A673 (cell line): ENCODE data around the gene THSD7B. TPM values are rescaled to one million over a fixed set of nuclear protein-coding genes. Genes with fewer than 3 reads are reported as not detected.
"Not testable (repeated sequence)": the region's sequence is repeated elsewhere in the genome, so short reads cannot be mapped to it uniquely, and the experiment has no call there.

Source experiments
- BruUV-seq: library from RNA; stranded (reverse); fragments of 400-500 nt; replicated peaks from 2 replicates; lab custom pipeline; 2021; lab: Mats Ljungman, UMichigan
- CTCF ChIA-PET: fragments of 300-600 bp; sonication (Branson Sonifier 250); formaldehyde crosslinking; loops from one replicate; lab custom pipeline; 2022; ENCODE audit warnings: antibody characterized with exemption; lab: Charles Lee
- POLR2A ChIA-PET: fragments of 300-600 bp; sonication (Branson Sonifier 250); formaldehyde crosslinking; loops from one replicate; lab custom pipeline; 2022; ENCODE audit warnings: antibody characterized with exemption; ENCODE audit not compliant: low non-redundant PET; lab: Charles Lee
- DNase-seq: peaks from one replicate; pipeline ENCODE4 v3.0.0-alpha.2; 2015; ENCODE audit warnings: low spot score
- H3K27ac ChIP-seq: fragments of 200-600 bp; sonication (generic); 2 replicates; pipeline ENCODE4 v1.5.1; 2016; ENCODE audit warnings: mixed run types, low read depth, mild to moderate bottlenecking, mixed read lengths, antibody characterized with exemption, low read length; ENCODE audit not compliant: poor library complexity, severe bottlenecking
- H3K27me3 ChIP-seq: fragments of 200-600 bp; sonication (generic); replicated peaks from 2 replicates; pipeline ENCODE4 v1.6.1; 2017; ENCODE audit warnings: mixed run types, low read depth, mild to moderate bottlenecking, mixed read lengths, antibody characterized with exemption, low read length; ENCODE audit not compliant: insufficient read depth, poor library complexity
- H3K36me3 ChIP-seq: fragments of 200-600 bp; sonication (generic); 2 replicates; pipeline ENCODE4 v1.6.1; 2016; ENCODE audit warnings: mixed run types, mild to moderate bottlenecking, mixed read lengths, antibody characterized with exemption, low read length; ENCODE audit not compliant: insufficient read depth, poor library complexity, severe bottlenecking
- H3K4me1 ChIP-seq: fragments of 200-600 bp; sonication (generic); 2 replicates; pipeline ENCODE4 v1.6.1; 2017; ENCODE audit warnings: mixed run types, mild to moderate bottlenecking, mixed read lengths, antibody characterized with exemption, low read length; ENCODE audit not compliant: insufficient read depth, poor library complexity, severe bottlenecking
- H3K4me3 ChIP-seq: fragments of 200-600 bp; sonication (generic); 2 replicates; pipeline ENCODE4 v1.5.1; 2016; ENCODE audit warnings: low read depth, mixed run types, mild to moderate bottlenecking, mixed read lengths, low read length; ENCODE audit not compliant: poor library complexity, severe bottlenecking
- H3K9me3 ChIP-seq: fragments of 200-600 bp; sonication (generic); 2 replicates; pipeline ENCODE4 v1.6.1; 2016; ENCODE audit warnings: mixed run types, low read depth, mild to moderate bottlenecking, mixed read lengths, antibody characterized with exemption, low read length; ENCODE audit not compliant: poor library complexity, severe bottlenecking
- CTCF ChIP-seq: fragments of 300-800, 200-600 bp; sonication (generic); conservative IDR thresholded peaks from 2 replicates; pipeline ENCODE4 v1.5.1; 2017; ENCODE audit warnings: low read depth, mild to moderate bottlenecking, antibody characterized with exemption, low read length, moderate library complexity, mixed read lengths
- EZH2 ChIP-seq: fragments of 200-600 bp; sonication (generic); IDR thresholded peaks from 2 replicates; pipeline ENCODE4 v1.6.1; 2017; ENCODE audit warnings: borderline replicate concordance, low read depth, mild to moderate bottlenecking, mixed read lengths, antibody characterized with exemption, low read length; ENCODE audit not compliant: poor library complexity, severe bottlenecking
- intact Hi-C: fragments of 100-400 bp; cut with micrococcal nuclease; formaldehyde crosslinking; loops from one replicate; pipeline ENCODE4 v1.10.0; 2022; ENCODE audit not compliant: unreplicated experiment
- total RNA-seq: library from RNA; stranded (reverse); gene quantifications from 2 replicates; pipeline ENCODE4 v1.2.3, GENCODE V29; 2021

Gene THSD7B
- total RNA-seq, 1 experiment from 2014 or later = not detected

- DNase-seq = no peak
- TF ChIP-seq EZH2 = no peak
- no peak for TF ChIP-seq CTCF
- no peaks in the 10 kb centered on the region for H3K9me3 ChIP-seq
- intact Hi-C loops = no loop called here
- no peak overlapping the region for H3K4me3 ChIP-seq
- H3K4me1 ChIP-seq = no peaks in the 10 kb centered on the region
- H3K36me3 ChIP-seq = no peaks in the 10 kb centered on the region
- ChIA-PET POLR2A (no interaction called here), CTCF (no interaction called here)
- no TSS peak for BruUV-seq
- no peak overlapping the region for H3K27ac ChIP-seq
- H3K27me3 ChIP-seq = no peaks in the 10 kb centered on the region
These were observed 801.0 kb downstream of the THSD7B start for GRCh38 chr2:137566387-137566786.

GRCh38 chr2:137570484-137570883 is 805.1 kb downstream of the THSD7B start:
- DNase-seq = no peak
- ChIA-PET CTCF (no interaction called here), POLR2A (no interaction called here)
- Histone ChIP-seq H3K36me3 (no peaks in the 10 kb centered on the region), H3K27ac (no peak overlapping the region), H3K4me3 (no peak overlapping the region), H3K4me1 (no peaks in the 10 kb centered on the region), H3K9me3 (no peaks in the 10 kb centered on the region), H3K27me3 (no peaks in the 10 kb centered on the region)
- intact Hi-C loops = no loop called here
- no peak for TF ChIP-seq EZH2
- TF ChIP-seq CTCF = no peak
- BruUV-seq = no TSS peak

- DNase-seq, intact Hi-C loops, H3K36me3 ChIP-seq, BruUV-seq, POLR2A ChIA-PET, CTCF ChIA-PET, H3K27me3 ChIP-seq, H3K9me3 ChIP-seq, H3K27ac ChIP-seq, H3K4me1 ChIP-seq, H3K4me3 ChIP-seq: not testable (repeated sequence)
These were observed 822.5 kb downstream of the THSD7B start for GRCh38 chr2:137587834-137588233.

GRCh38 chr2:137588578-137588977 is 823.2 kb downstream of the THSD7B start:
- H3K4me1 ChIP-seq, POLR2A ChIA-PET, intact Hi-C loops, CTCF ChIA-PET, H3K27ac ChIP-seq, H3K9me3 ChIP-seq, H3K27me3 ChIP-seq, DNase-seq, BruUV-seq, H3K4me3 ChIP-seq, H3K36me3 ChIP-seq: not testable (repeated sequence)
